Measurements from ENCODE around the gene ZNF568.

The ZNF568 gene

GRCh38 chr19:36915992-36916830, at the start of gene ZNF568, which contains the start of gene ZNF829:
TSS of gene ZNF568 (plus strand) at chr19:36916332. CDS start at chr19:36922771, 6,439 bp downstream.
TSS of gene ZNF829 (minus strand) at chr19:36916291. CDS start at chr19:36915167, 1,124 bp downstream.
- peak; percentile 91 for DNase-seq

- no peak for DNase-seq
Measured at GRCh38 chr19:36876993-36877938, 38.9 kb upstream of the ZNF568 start.

DNA sequence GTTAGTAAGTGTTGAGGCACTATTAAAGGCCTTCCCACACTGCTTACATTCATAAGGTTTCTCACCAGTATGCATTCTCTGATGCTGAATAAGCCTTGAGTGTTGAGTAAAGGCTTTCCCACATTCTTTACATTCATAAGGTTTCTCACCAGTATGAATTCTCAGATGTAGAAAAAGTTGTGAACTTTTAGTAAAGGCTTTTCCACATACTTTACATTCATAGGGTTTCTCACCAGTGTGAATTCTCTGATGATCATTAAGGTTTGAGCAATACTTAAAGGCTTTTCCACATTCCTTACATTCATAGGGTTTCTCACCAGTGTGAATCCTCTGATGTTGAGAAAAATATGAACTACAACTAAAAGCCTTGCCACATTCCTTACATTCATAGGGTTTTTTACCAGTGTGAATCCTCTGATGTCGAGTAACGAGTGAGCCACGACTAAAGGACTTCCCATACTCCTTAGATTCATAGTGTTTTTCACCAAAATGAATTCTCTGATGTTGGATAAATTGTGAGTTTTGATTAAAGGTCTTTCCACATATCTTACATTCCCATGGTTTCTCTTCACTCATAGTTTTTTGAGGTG, 24.3 kb upstream of the ZNF568 start:
- DNase-seq, result no peak

GRCh38 chr19:36894849-36895383, 21.2 kb upstream of the ZNF568 start:
- no peak for DNase-seq

- no peak for DNase-seq
Measured at GRCh38 chr19:36898422-36898821, 17.7 kb upstream of the ZNF568 start.

DNA sequence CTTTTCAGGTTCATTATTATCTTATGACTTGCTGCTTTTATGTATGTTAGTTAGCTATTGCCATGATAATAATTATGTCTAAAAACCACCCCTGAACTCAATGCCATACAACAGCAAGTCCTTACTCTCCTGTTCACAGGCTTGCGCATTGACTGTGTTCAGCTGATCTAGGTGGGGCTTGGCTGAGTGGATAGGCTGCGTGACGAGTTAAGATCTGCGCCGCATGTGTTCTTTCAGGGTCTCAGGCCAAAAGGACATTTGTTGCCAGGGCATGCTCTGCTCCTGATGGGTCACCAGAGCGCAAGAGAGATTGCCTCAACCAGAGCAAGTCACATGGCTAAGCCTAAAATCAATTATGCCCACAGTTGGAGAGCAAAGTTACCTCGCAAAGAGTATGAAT, 859 bp downstream of the ZNF568 start:
- peak; percentile 29 for DNase-seq

DNA sequence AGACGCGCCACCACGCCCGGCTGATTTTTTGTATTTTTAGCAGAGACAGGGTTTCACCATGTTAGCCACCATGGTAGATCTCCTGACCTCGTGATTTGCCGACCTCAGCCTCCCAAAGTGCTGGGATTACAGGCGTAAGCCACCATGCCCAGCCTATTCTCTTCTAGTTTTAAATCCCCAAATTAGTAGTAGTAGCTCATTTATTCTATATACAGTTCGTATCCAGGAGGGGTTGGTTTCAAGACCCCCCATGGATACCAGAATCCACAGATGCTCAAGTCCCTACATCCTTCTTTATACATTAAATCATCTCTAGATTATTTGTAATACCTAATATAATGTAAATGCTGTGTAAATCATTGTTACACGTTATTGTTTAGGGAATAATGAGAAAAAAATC, 2.0 kb downstream of the ZNF568 start:
- DNase-seq, result no peak

GRCh38 chr19:36931684-36932083, 15.6 kb downstream of the ZNF568 start:
- DNase-seq, result no peak

DNA sequence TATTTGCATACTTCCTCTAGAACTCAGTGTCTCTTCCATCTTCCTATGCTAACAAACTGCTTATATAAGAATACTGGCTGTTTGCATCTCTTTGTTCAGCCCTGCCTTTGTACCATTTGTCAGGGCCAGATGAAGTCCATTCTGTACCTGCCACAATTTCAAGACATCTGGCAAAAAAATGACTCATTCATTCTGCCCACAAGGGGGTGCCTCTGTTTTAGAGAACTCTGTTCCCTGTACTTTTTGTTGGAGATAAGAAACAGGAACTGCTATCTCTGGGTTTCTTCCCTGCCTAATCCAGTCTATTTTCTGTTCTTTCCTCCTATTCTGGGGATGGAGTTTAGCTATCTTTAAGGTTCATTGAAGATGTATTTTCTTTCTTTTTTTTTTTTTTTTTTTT, 23.0 kb downstream of the ZNF568 start:
- DNase-seq, result peak; percentile 5

GRCh38 chr19:36950335-36951119, 34.4 kb downstream of the ZNF568 start:
- DNase-seq, result no peak

DNA sequence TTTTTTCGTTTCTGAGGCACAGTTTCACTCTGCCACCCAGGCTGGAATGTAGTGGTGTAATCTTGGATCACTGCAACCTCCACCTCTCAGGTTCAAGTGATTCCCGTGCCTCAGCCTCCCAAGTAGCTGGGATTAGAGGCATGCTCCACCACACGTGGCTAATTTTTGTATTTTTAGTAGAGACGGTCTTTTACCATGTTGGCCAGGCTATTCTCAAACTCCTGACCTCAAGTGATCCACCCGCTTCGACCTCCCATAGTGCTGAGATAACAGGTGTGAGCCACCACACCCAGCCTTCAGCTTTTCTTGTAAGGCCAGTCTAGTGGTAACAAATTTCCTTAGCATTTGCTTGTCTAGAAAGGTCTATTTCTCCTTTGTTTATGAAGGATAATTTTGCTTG, 46.2 kb downstream of the ZNF568 start:
- DNase-seq, result no peak

- no peak for DNase-seq
Measured at GRCh38 chr19:36963280-36963679, 47.1 kb downstream of the ZNF568 start.

- DNase-seq, result no peak
Measured at GRCh38 chr19:36972571-36972970, 56.4 kb downstream of the ZNF568 start.

DNA sequence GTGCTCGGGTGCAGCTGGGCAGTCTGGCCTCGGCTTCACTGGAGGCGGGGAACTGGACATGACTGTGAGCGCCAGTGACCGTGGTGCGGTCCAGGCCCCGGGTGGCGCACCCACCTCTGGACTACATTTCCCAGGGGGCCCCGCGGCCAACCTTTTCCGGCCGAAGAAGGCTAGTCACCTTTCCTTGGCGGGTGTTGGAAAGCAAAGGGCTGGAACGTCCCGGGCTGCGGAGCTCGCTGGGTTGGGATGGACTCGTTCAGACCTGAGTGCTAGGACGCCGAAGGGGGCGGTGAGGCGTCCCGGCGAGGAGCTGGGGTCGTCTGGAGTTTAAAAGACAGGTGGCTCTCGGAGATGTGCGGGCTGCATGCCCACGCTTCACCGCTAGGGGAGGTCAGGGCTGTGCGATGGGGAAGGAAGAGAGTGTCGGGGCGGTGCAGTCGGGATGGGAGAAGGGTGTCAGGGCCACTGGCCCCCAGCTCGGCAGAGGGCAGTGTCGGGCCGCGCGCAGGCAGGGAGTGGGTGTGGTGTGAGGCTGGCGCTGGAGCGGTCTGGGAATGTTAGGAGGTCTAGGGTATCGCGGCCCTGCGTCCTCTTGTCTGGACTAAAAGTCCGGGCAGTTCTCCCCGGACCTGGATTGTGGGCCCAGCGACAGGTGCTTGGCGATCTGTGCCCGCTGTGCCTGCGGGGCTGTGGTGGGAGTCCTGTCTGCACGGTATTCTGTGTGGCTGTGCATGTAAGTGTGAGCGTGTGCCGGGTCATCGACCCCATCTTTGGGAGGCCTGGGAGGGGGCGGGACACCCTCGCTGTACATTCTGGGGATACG, 57.1 kb downstream of the ZNF568 start:
- peak; percentile 84 for DNase-seq

GRCh38 chr19:36973844-36974195, 57.7 kb downstream of the ZNF568 start:
- no peak for DNase-seq

DNA sequence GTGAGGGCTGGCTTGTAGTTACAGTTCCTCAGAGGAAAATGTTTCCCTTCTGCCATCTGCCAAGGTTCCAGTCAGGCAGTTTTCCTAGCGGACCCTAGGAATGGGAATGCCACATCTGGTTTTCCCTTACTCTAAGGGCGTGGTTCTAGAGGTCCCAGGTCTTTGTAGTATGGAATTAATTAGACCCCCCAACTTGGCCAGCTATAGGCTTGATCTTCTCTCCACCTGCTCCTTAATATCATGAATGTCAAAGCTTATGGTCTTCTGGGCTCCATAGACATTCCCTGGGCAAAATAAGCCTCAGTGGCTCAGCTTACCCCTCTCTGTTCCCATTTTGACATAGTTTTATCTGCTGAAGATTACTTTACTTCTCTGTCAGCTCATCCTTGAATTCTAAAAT, 70.0 kb downstream of the ZNF568 start:
- DNase-seq, result no peak

- DNase-seq, result no peak
Measured at GRCh38 chr19:36986601-36987000, 70.5 kb downstream of the ZNF568 start.

GRCh38 chr19:36987091-36987490, 71.0 kb downstream of the ZNF568 start:
- DNase-seq, result no peak

GRCh38 chr19:36997152-36997842, 81.2 kb downstream of the ZNF568 start:
- no peak for DNase-seq

- DNase-seq, result no peak
Measured at GRCh38 chr19:36997843-36998235, 81.7 kb downstream of the ZNF568 start.

GRCh38 chr19:36999313-36999712, 83.2 kb downstream of the ZNF568 start:
- no peak for DNase-seq

All from KG1 (cell line).